ENCODE data around the gene GLIS2.

The GLIS2 gene

DNA sequence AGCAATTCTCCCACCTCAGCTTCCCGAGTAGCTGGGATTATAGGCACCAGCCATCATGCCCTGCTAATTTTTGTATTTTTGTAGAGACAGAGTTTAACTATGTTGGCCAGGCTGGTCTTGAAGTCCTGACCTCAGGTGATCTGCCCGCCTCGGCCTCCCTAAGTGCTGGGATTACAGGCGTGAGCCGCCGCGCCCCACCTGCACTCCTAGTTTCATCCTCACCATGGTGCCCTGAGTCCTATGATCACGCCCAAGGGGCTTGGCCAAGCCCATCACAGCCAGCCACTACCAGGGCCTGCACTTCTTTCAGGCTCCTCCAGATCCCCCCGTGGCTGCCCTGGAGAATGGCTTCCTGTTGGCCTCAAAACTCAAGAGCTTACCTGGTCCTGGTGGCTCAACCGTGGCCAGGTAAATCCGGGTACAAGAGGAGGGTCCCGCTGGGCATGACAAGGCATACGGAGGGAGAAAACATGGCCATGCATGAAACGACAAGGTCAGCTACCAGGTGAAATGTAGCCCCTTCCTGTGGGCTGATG is 22.6 kb upstream of the GLIS2 start:
- no peak overlapping the region for H3K4me3 ChIP-seq (ENCODE audit: low read depth, low read length)
- TF ChIP-seq, protein P1, sequence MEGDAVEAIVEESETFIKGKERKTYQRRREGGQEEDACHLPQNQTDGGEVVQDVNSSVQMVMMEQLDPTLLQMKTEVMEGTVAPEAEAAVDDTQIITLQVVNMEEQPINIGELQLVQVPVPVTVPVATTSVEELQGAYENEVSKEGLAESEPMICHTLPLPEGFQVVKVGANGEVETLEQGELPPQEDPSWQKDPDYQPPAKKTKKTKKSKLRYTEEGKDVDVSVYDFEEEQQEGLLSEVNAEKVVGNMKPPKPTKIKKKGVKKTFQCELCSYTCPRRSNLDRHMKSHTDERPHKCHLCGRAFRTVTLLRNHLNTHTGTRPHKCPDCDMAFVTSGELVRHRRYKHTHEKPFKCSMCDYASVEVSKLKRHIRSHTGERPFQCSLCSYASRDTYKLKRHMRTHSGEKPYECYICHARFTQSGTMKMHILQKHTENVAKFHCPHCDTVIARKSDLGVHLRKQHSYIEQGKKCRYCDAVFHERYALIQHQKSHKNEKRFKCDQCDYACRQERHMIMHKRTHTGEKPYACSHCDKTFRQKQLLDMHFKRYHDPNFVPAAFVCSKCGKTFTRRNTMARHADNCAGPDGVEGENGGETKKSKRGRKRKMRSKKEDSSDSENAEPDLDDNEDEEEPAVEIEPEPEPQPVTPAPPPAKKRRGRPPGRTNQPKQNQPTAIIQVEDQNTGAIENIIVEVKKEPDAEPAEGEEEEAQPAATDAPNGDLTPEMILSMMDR (IDR thresholded peaks at IDR 0.05; ENCODE audit: low read depth, low read length): no peak
- no peak for TF ChIP-seq MYC (IDR thresholded peaks at IDR 0.05; ENCODE audit: low read depth, low read length)
- DNase-seq (ENCODE audit: low read depth): no peak

DNA sequence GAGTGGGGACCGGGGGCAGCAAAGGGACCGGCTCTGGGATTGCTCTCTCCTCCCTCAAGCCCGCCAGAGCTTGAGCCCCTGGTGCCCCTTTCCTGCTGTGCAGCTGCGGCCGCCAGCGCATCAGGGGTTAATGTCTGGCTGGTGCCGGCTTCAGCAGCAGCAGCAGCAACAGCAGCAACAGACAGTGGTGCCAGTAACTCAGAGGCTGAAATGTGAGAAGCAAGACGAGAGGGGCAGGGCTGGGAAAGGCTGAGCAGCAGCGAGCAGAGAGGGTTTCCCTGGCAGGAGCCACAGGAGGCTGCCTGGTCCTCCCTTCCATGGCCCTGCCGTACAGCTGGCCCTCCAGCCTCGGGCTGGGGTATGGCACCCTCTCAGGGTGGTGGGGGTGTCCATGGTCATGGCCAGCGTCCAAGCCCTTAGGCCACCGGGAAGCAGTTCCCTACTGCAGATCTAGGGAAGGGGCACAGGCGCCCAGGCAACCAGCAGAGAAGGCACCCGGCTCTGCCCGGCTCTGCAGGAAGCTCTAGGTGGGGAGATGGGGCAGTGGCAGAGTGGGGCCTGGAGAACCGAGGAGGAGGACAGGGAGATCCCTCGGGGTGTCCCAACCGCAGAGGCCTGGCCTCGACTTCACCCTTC is 21.9 kb upstream of the GLIS2 start:
- TF ChIP-seq POLR2A (IDR thresholded peaks at IDR 0.05; ENCODE audit: extremely low read depth, insufficient read length) (no peak), MYC (IDR thresholded peaks at IDR 0.05; ENCODE audit: low read depth, low read length) (no peak)
- TF ChIP-seq, protein P2, sequence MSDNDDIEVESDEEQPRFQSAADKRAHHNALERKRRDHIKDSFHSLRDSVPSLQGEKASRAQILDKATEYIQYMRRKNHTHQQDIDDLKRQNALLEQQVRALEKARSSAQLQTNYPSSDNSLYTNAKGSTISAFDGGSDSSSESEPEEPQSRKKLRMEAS (IDR thresholded peaks at IDR 0.05; ENCODE audit: low read depth, low read length): no peak
- TF ChIP-seq, protein P1 (IDR thresholded peaks at IDR 0.05; ENCODE audit: low read depth, low read length): no peak
- no peak overlapping the region for H3K4me3 ChIP-seq (ENCODE audit: low read depth, low read length)
- no peak for DNase-seq (ENCODE audit: low read depth)

DNA sequence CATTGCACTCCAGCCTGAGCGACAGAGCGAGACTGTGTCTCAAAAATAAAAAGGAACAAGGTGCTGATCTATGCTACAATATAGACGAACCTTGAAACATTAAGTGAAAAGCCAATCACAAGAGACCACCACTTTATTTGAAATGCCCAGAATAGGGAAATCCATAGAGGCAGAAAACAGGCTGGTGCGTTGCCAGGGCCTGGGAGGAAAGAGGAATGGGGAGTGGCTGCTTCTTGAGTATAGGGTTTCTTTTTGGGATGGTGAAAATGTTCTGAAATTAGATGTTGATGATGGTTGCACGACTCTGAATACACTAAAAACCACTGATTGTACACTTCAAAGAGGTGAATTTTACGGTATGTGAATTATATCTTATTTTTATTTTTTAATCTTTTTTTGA is 20.3 kb upstream of the GLIS2 start:
- no peak for TF ChIP-seq POLR2A (IDR thresholded peaks at IDR 0.05; ENCODE audit: extremely low read depth, insufficient read length)
- no peak for TF ChIP-seq MYC (IDR thresholded peaks at IDR 0.05; ENCODE audit: low read depth, low read length)
- TF ChIP-seq, protein P1 (IDR thresholded peaks at IDR 0.05; ENCODE audit: low read depth, low read length): no peak
- TF ChIP-seq, protein P2 (IDR thresholded peaks at IDR 0.05; ENCODE audit: low read depth, low read length): no peak
- no peak for DNase-seq (ENCODE audit: low read depth)
- no peak overlapping the region for H3K4me3 ChIP-seq (ENCODE audit: low read depth, low read length)

DNA sequence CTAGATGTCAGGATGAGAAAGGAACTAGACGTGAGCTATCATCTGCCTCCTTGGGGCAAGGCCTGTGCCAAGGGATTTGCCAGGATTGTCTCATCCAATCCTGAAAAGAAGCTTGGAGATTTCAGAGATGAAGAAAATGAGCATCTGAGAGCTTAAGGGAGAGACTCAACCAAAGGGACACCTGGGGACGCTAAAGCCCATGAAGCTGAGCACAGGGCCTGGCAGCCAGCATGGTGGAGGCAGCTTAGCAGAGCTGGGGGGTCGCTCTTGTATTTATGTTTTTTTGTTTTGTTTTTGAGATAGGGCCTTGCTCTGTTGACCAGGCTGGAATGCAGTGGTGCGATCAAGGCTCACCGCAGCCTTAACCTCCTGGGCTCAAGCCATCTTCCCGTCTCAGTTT is 18.4 kb upstream of the GLIS2 start:
- no peak overlapping the region for H3K4me3 ChIP-seq (ENCODE audit: low read depth, low read length)
- no peak for DNase-seq (ENCODE audit: low read depth)
- TF ChIP-seq, protein P2 (IDR thresholded peaks at IDR 0.05; ENCODE audit: low read depth, low read length): no peak
- TF ChIP-seq MYC (IDR thresholded peaks at IDR 0.05; ENCODE audit: low read depth, low read length): no peak

DNA sequence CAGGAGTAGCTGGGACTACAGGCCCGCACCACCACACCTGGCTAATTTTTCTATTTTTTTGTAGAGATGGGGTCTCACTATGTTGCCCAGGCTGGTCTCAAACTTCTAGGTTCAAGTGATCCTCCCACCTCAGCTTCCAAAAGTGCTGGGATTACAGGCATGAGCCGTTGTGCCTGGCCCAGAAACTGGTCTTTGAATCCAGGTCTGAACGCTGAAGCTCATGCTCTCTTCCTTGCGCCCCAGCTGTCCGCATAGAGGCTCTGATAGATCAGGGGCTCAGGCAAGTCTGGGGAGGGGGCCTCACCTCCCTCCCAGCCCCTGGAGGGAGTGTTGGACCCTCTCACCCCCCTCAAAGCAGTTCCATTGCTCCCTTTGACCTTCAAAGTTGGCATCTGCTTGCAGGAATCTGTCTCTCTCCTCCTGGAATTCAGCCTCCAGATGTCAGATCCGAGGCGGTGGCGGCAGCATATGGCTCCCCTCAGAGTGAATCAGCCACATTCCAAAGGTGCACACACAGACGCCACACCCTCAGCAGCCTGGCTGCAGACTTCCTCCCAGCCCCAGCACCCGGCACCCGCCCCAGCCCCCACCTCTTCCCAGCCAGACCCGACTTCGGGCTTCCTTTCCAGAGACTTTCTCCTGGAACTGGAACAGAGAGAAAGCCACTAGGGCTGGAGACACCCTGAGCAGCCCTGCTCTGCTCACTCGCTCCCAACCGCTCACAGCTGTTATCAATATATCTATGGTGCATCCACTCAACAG is 16.9 kb upstream of the GLIS2 start:
- DNase-seq (ENCODE audit: low read depth): no peak
- no peak for TF ChIP-seq POLR2A (IDR thresholded peaks at IDR 0.05; ENCODE audit: extremely low read depth, insufficient read length)
- TF ChIP-seq MYC (IDR thresholded peaks at IDR 0.05; ENCODE audit: low read depth, low read length): no peak
- TF ChIP-seq, protein P1 (IDR thresholded peaks at IDR 0.05; ENCODE audit: low read depth, low read length): no peak
- TF ChIP-seq, protein P2 (IDR thresholded peaks at IDR 0.05; ENCODE audit: low read depth, low read length): no peak
- H3K4me3 ChIP-seq (ENCODE audit: low read depth, low read length): no peak overlapping the region

DNA sequence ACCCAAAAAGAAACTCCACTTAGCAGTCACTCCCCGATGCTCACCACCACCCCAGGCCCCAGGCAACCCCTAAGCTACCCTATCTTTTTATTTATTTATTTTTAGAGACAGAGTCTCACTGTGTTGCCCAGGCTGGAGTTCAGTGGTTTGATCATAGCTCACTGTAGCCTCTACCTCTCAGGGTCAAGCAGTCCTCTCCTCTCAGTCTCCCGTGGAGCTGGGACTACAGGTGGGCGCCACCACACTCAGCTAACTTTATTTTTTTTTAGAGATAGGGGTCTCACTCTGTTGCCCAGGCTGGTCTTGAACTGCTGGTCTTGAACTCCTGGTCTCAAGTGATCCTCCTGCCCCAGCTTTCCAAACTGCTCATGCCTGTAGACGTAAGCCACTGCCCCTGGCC is 14.7 kb upstream of the GLIS2 start:
- no peak for DNase-seq (ENCODE audit: low read depth)
- no peak for TF ChIP-seq MYC (IDR thresholded peaks at IDR 0.05; ENCODE audit: low read depth, low read length)
- no peak for TF ChIP-seq POLR2A (IDR thresholded peaks at IDR 0.05; ENCODE audit: extremely low read depth, insufficient read length)
- TF ChIP-seq, protein P1 (IDR thresholded peaks at IDR 0.05; ENCODE audit: low read depth, low read length): no peak
- TF ChIP-seq, protein P2 (IDR thresholded peaks at IDR 0.05; ENCODE audit: low read depth, low read length): no peak
- H3K4me3 ChIP-seq (ENCODE audit: low read depth, low read length): no peak overlapping the region
